ENCODE data around the gene ABHD16B. TPM values are rescaled to one million over a fixed set of nuclear protein-coding genes. Genes with fewer than 3 reads are reported as not detected.
"Not testable (repeated sequence)": the region's sequence is repeated elsewhere in the genome, so short reads cannot be mapped to it uniquely, and the experiment has no call there.

ABHD16B gene
- total RNA-seq, 2 experiments from 2014 or later: not detected

- Mint-ChIP-seq H3K36me3 (ENCODE audit: low read depth) (peaks cover 24% of the 10 kb centered on the region), H3K4me3 (peak overlapping the region; percentile 98), H3K4me1 (ENCODE audit: low read depth) (peaks cover 25% of the 10 kb centered on the region), H3K9me3 (no peaks in the 10 kb centered on the region), H3K27me3 (no peaks in the 10 kb centered on the region), H3K27ac (peak overlapping the region; percentile 99)
- ChIA-PET POLR2A (interaction anchor here (1.1 to 5.0 kb wide), 5 partner anchors 11 to 327 kb away, joined by 4 to 25 read pairs (median 5); partner anchors contain the start of genes DNAJC5 and PTK6), CTCF (interaction anchor here (0.6 to 4.1 kb wide), 20 partner anchors 9 to 422 kb away, joined by 3 to 28 read pairs (median 4); partner anchors contain the start of genes ARFRP1, PRPF6, PTK6 and SAMD10)
- TF ChIP-seq CTCF (IDR thresholded peaks at IDR 0.05): peak; percentile 74
- intact Hi-C loops (cut with micrococcal nuclease): loop anchor here (10.0 kb wide), 1 partner anchor 159 kb away; the partner anchor contains the start of genes ARFRP1 and ZGPAT
- DNase-seq: peak; percentile 84
- ATAC-seq: peak; percentile 71
These were observed 2.7 kb downstream of the ABHD16B start for GRCh38 chr20:63863798-63864544.

- H3K4me1 Mint-ChIP-seq (ENCODE audit: low read depth): peaks cover 19% of the 10 kb centered on the region
- DNase-seq (no peak), ATAC-seq (peak; percentile 1)
- H3K9me3 Mint-ChIP-seq: no peaks in the 10 kb centered on the region
- H3K36me3 Mint-ChIP-seq (ENCODE audit: low read depth): peaks cover 28% of the 10 kb centered on the region
- CTCF ChIA-PET: interaction anchor here (0.6 to 4.1 kb wide), 22 partner anchors 9 to 421 kb away, joined by 3 to 28 read pairs (median 4); partner anchors contain the start of genes ARFRP1, PRPF6, PTK6 and SAMD10
- no peaks in the 10 kb centered on the region for H3K27me3 Mint-ChIP-seq
- H3K4me3 Mint-ChIP-seq: peak overlapping the region; percentile 98
- intact Hi-C loops (cut with micrococcal nuclease): loop anchor here (10.0 kb wide), 1 partner anchor 160 kb away; the partner anchor contains the start of genes ARFRP1 and ZGPAT
- POLR2A ChIA-PET: interaction anchor here (1.1 to 5.0 kb wide), 8 partner anchors 10 to 327 kb away, joined by 3 to 25 read pairs (median 4); partner anchors contain the start of genes DNAJC5, PTK6 and RGS19
- peak; percentile 23 for TF ChIP-seq CTCF (IDR thresholded peaks at IDR 0.05)
- H3K27ac Mint-ChIP-seq: peak overlapping the region; percentile 99
These were observed 3.3 kb downstream of the ABHD16B start for GRCh38 chr20:63864545-63864977.

- DNase-seq (peak; percentile 99), ATAC-seq (peak; percentile 85)
- peaks cover 19% of the 10 kb centered on the region for H3K4me1 Mint-ChIP-seq (ENCODE audit: low read depth)
- TF ChIP-seq CTCF (IDR thresholded peaks at IDR 0.05): no peak
- POLR2A ChIA-PET: interaction anchor here (1.0 to 5.0 kb wide), 11 partner anchors 10 to 328 kb away, joined by 3 to 25 read pairs (median 4); partner anchors contain the start of genes DNAJC5, LIME1, PTK6 and RGS19
- intact Hi-C loops (cut with micrococcal nuclease): loop anchor here (10.0 kb wide), 1 partner anchor 160 kb away; the partner anchor contains the start of genes ARFRP1 and ZGPAT
- H3K27me3 Mint-ChIP-seq: no peaks in the 10 kb centered on the region
- H3K36me3 Mint-ChIP-seq (ENCODE audit: low read depth): peaks cover 28% of the 10 kb centered on the region
- H3K27ac Mint-ChIP-seq: peak within 1 kb of the TSS; percentile 99
- H3K4me3 Mint-ChIP-seq: peak within 1 kb of the TSS; percentile 98
- CTCF ChIA-PET: interaction anchor here (0.6 to 4.1 kb wide), 24 partner anchors 10 to 421 kb away, joined by 3 to 28 read pairs (median 4); partner anchors contain the start of genes ARFRP1, PRPF6, PTK6 and SAMD10
- H3K9me3 Mint-ChIP-seq: no peaks in the 10 kb centered on the region
These were observed 3.8 kb downstream of the ABHD16B start, which contains the start of gene TPD52L2 for GRCh38 chr20:63864978-63865640. Gene TPD52L2, plus strand, starts transcription at chr20:63865270. Its CDS starts 96 bp downstream, at chr20:63865366.

- not testable (repeated sequence) for ATAC-seq, H3K27me3 Mint-ChIP-seq, H3K9me3 Mint-ChIP-seq, H3K27ac Mint-ChIP-seq, DNase-seq
- CTCF ChIA-PET: interaction anchor here (3.1 to 4.1 kb wide), 3 partner anchors 82 to 329 kb away, joined by 9 to 28 read pairs (median 22); partner anchors contain the start of genes ARFRP1, PTK6 and ZGPAT
- Mint-ChIP-seq H3K36me3 (ENCODE audit: low read depth) (peaks cover 30% of the 10 kb centered on the region), H3K4me3 (peak overlapping the region; percentile 17), H3K4me1 (ENCODE audit: low read depth) (peaks cover 19% of the 10 kb centered on the region)
- intact Hi-C loops (cut with micrococcal nuclease): loop anchor here (10.0 kb wide), 1 partner anchor 162 kb away; the partner anchor contains the start of genes ARFRP1 and ZGPAT
- POLR2A ChIA-PET: interaction anchor here (1.3 to 5.0 kb wide), 2 partner anchors 11 to 28 kb away, joined by 5 to 25 read pairs; partner anchors contain the start of gene DNAJC5
These were observed 5.7 kb downstream of the ABHD16B start for GRCh38 chr20:63867042-63867441.

GRCh38 chr20:63868264-63868663 lies 7.0 kb downstream of the ABHD16B start:
- ChIA-PET POLR2A (interaction anchor here (1.6 kb wide), 1 partner anchor 161 kb away, joined by 3 read pairs; no protein-coding TSS in a partner anchor), CTCF (no interaction called here)
- Mint-ChIP-seq H3K27me3 (no peaks in the 10 kb centered on the region), H3K27ac (no peak overlapping the region), H3K36me3 (ENCODE audit: low read depth) (peaks cover 29% of the 10 kb centered on the region), H3K4me3 (no peak overlapping the region), H3K4me1 (ENCODE audit: low read depth) (peaks cover 23% of the 10 kb centered on the region), H3K9me3 (no peaks in the 10 kb centered on the region)
- DNase-seq (no peak), ATAC-seq (no peak)
- no peak for TF ChIP-seq CTCF (IDR thresholded peaks at IDR 0.05)
- intact Hi-C loops (cut with micrococcal nuclease): loop anchor here (10.0 kb wide), 1 partner anchor 163 kb away; the partner anchor contains the start of genes ARFRP1 and ZGPAT
